Measurements from ENCODE around the gene AGBL1.

DNA sequence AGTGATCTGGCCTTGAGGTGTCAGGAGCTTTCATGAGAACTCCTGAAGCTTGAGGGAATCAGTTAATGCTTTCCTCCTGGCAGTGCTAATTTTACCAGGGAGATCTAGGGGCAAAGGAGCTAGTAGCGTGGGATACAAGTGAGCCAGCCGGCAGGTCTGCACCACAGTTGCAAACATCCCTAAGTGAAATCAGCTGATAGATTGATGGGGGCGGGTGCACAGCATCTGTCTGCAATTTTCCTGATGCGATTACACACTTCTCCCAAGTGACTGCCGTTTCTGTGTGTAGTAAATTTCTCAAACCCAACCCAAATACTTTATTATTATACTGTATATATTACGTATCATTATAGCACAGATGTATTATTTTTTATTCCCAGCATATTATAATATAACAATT, 304.5 kb downstream of the AGBL1 start:
- TF ChIP-seq, protein P1, sequence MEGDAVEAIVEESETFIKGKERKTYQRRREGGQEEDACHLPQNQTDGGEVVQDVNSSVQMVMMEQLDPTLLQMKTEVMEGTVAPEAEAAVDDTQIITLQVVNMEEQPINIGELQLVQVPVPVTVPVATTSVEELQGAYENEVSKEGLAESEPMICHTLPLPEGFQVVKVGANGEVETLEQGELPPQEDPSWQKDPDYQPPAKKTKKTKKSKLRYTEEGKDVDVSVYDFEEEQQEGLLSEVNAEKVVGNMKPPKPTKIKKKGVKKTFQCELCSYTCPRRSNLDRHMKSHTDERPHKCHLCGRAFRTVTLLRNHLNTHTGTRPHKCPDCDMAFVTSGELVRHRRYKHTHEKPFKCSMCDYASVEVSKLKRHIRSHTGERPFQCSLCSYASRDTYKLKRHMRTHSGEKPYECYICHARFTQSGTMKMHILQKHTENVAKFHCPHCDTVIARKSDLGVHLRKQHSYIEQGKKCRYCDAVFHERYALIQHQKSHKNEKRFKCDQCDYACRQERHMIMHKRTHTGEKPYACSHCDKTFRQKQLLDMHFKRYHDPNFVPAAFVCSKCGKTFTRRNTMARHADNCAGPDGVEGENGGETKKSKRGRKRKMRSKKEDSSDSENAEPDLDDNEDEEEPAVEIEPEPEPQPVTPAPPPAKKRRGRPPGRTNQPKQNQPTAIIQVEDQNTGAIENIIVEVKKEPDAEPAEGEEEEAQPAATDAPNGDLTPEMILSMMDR (IDR thresholded peaks at IDR 0.05; ENCODE audit: extremely low read depth in 1 of 2, insufficient read depth in 1 of 2, low read depth in 1 of 2, low read length in 2 of 2): no peak
- TF ChIP-seq POLR2A (IDR thresholded peaks at IDR 0.05; ENCODE audit: low read depth, low read length) (no peak), EZH2 (IDR thresholded peaks at IDR 0.05; ENCODE audit: borderline replicate concordance, low read depth, low read length, severe bottlenecking) (no peak), FOS (IDR thresholded peaks at IDR 0.05; ENCODE audit: borderline replicate concordance, insufficient read depth, low read length) (no peak), POLR2AphosphoS5 (IDR thresholded peaks at IDR 0.05; ENCODE audit: insufficient read depth, low read depth, low read length) (no peak)

Measured in endothelial cell of umbilical vein (primary cell).